IMR-90 (cell line): ENCODE results near the gene FGA. TPM values are rescaled to one million over a fixed set of nuclear protein-coding genes. Genes with fewer than 3 reads are reported as not detected.

Experiments used
- ATAC-seq: fragments of 200-7000 bp; cut with Tn5 transposase; 2 replicates; pipeline ENCODE4 v1.9.1; 2020; ENCODE audit warnings: low read depth, mild to moderate bottlenecking, moderate library complexity
- BruUV-seq: library from RNA; stranded (reverse); fragments of 400-500 nt; replicated peaks from 2 replicates; lab custom pipeline; 2021; lab: Mats Ljungman, UMichigan
- CTCF ChIA-PET: fragments of 300-600 bp; formaldehyde crosslinking; extraction: SDS; loops from one replicate; lab custom pipeline; 2021; ENCODE audit warnings: antibody characterized with exemption; lab: Yijun Ruan, JAX
- POLR2A ChIA-PET: fragments of 300-600 bp; sonication (Branson Sonifier 250); formaldehyde crosslinking; loops from one replicate; lab custom pipeline; 2022; ENCODE audit warnings: antibody characterized with exemption; ENCODE audit not compliant: unreplicated experiment; lab: Charles Lee
- DNase-seq: peaks from one replicate; pipeline ENCODE4 v3.0.0; 2013
- H2AFZ ChIP-seq: replicated peaks from 2 replicates; pipeline ENCODE3; 2013; ENCODE audit warnings: low read length, mild to moderate bottlenecking; ENCODE audit not compliant: poor library complexity
- H2AK5ac ChIP-seq: 2 replicates; pipeline ENCODE4 v1.6.1; 2013; ENCODE audit warnings: low read depth, low read length, inconsistent platforms
- H2AK9ac ChIP-seq: replicated peaks from 2 replicates; pipeline ENCODE3; 2013; ENCODE audit warnings: mild to moderate bottlenecking, low read depth, low read length, moderate library complexity; ENCODE audit not compliant: poor library complexity
- H2BK120ac ChIP-seq: 2 replicates; pipeline ENCODE4 v1.6.1; 2013; ENCODE audit warnings: low read depth, low read length, inconsistent platforms
- H2BK15ac ChIP-seq: 3 replicates; pipeline ENCODE4 v1.6.1; 2013; ENCODE audit warnings: low read depth, low read length, inconsistent platforms
- H2BK20ac ChIP-seq: 2 replicates; pipeline ENCODE4 v1.6.1; 2013; ENCODE audit warnings: low read depth, mild to moderate bottlenecking, inconsistent platforms, low read length, moderate library complexity
- H2BK5ac ChIP-seq: 2 replicates; pipeline ENCODE4 v1.6.1; 2013; ENCODE audit warnings: mild to moderate bottlenecking, low read depth, low read length, inconsistent platforms; ENCODE audit not compliant: poor library complexity, severe bottlenecking
- H3K14ac ChIP-seq: replicated peaks from 2 replicates; pipeline ENCODE4 v1.6.1; 2013; ENCODE audit warnings: low read depth, low read length, inconsistent platforms
- H3K18ac ChIP-seq: 2 replicates; pipeline ENCODE4 v1.6.1; 2013; ENCODE audit warnings: low read depth, low read length, control low read depth
- H3K23ac ChIP-seq: 2 replicates; pipeline ENCODE4 v1.6.1; 2013; ENCODE audit warnings: low read depth, low read length, inconsistent platforms
- H3K27ac ChIP-seq: 2 replicates; pipeline ENCODE4 v1.5.1; 2013; ENCODE audit warnings: mild to moderate bottlenecking, control low read depth, low read length; ENCODE audit not compliant: insufficient read depth
- H3K27me3 ChIP-seq: 2 replicates; pipeline ENCODE4 v1.6.1; 2013; ENCODE audit warnings: low read length; ENCODE audit not compliant: control insufficient read depth, insufficient read depth
- H3K36me3 ChIP-seq: 2 replicates; pipeline ENCODE4 v1.6.1; 2013; ENCODE audit warnings: low read length, mixed read lengths; ENCODE audit not compliant: control insufficient read depth, insufficient read depth
- H3K4ac ChIP-seq: 2 replicates; pipeline ENCODE4 v1.6.1; 2013; ENCODE audit warnings: low read depth, low read length, inconsistent platforms
- H3K4me1 ChIP-seq: 2 replicates; pipeline ENCODE4 v1.6.1; 2013; ENCODE audit warnings: low read length, mixed read lengths; ENCODE audit not compliant: control insufficient read depth, insufficient read depth
- H3K4me2 ChIP-seq: 2 replicates; pipeline ENCODE4 v1.6.1; 2013; ENCODE audit warnings: low read depth, mild to moderate bottlenecking, control low read depth, low read length, moderate library complexity
- H3K4me3 ChIP-seq: 2 replicates; pipeline ENCODE4 v1.5.1; 2013; ENCODE audit warnings: low read depth, mild to moderate bottlenecking, control low read depth, low read length, moderate library complexity; ENCODE audit not compliant: insufficient read depth
- H3K56ac ChIP-seq: 2 replicates; pipeline ENCODE4 v1.6.1; 2013; ENCODE audit warnings: low read length, inconsistent platforms; ENCODE audit not compliant: insufficient read depth; ENCODE audit errors: extremely low read depth
- H3K79me1 ChIP-seq, 2 experiments: 2 replicates each; pipeline ENCODE4 v1.6.1; 2013; ENCODE audit warnings: low read length in 2 of 2, inconsistent platforms in 1 of 2, low read depth in 1 of 2
- H3K9ac ChIP-seq: 2 replicates; pipeline ENCODE4 v1.6.1; 2013; ENCODE audit warnings: low read depth, low read length, control low read depth
- H3K9me1 ChIP-seq: 2 replicates; pipeline ENCODE4 v1.6.1; 2013; ENCODE audit warnings: low read length, inconsistent platforms; ENCODE audit not compliant: insufficient read depth
- H3K9me3 ChIP-seq: 2 replicates; pipeline ENCODE4 v1.6.1; 2013; ENCODE audit warnings: low read length; ENCODE audit not compliant: control insufficient read depth, insufficient read depth
- H4K20me1 ChIP-seq: 2 replicates; pipeline ENCODE4 v1.6.1; 2013; ENCODE audit warnings: low read length, inconsistent platforms; ENCODE audit not compliant: insufficient read depth
- H4K5ac ChIP-seq: 2 replicates; pipeline ENCODE4 v1.6.1; 2013; ENCODE audit warnings: mild to moderate bottlenecking, low read depth, low read length, control low read depth
- H4K8ac ChIP-seq, 2 experiments: 2 replicates each; pipeline ENCODE4 v1.6.1; 2013; ENCODE audit warnings: low read depth in 2 of 2, low read length in 2 of 2, control low read depth in 1 of 2, inconsistent platforms in 1 of 2
- H4K91ac ChIP-seq: 2 replicates; pipeline ENCODE4 v1.6.1; 2013; ENCODE audit warnings: low read depth, low read length, inconsistent platforms; ENCODE audit not compliant: insufficient read depth
- BHLHE40 ChIP-seq: fragments of 150-350 bp; IDR thresholded peaks from 2 replicates; pipeline ENCODE4 v1.6.1; 2016; ENCODE audit warnings: mild to moderate bottlenecking, low read depth, low read length
- CEBPB ChIP-seq: IDR thresholded peaks from 2 replicates; pipeline ENCODE4 v1.6.1; 2012; ENCODE audit warnings: low read depth, low read length, improper control_type of control experiment
- CHD1 ChIP-seq: IDR thresholded peaks from 2 replicates; pipeline ENCODE4 v1.6.1; 2012; ENCODE audit warnings: low read depth, low read length, improper control_type of control experiment
- FOS ChIP-seq: fragments of 150-350 bp; IDR thresholded peaks from 2 replicates; pipeline ENCODE4 v1.6.1; 2016; ENCODE audit warnings: low read depth, low read length
- MAFK ChIP-seq: IDR thresholded peaks from 2 replicates; pipeline ENCODE4 v1.6.1; 2012; ENCODE audit warnings: low read depth, low read length, improper control_type of control experiment
- MAZ ChIP-seq: IDR thresholded peaks from 2 replicates; pipeline ENCODE4 v1.6.1; 2012; ENCODE audit warnings: low read depth, mild to moderate bottlenecking, low read length, improper control_type of control experiment, moderate library complexity, borderline replicate concordance
- MXI1 ChIP-seq: IDR thresholded peaks from 2 replicates; pipeline ENCODE4 v1.6.1; 2012; ENCODE audit warnings: low read depth, mild to moderate bottlenecking, low read length, moderate library complexity, borderline replicate concordance
- NFE2L2 ChIP-seq: fragments of 150-350 bp; IDR thresholded peaks from 2 replicates; pipeline ENCODE4 v1.6.1; 2016; ENCODE audit warnings: low read depth, mild to moderate bottlenecking, low read length
- POLR2A ChIP-seq: IDR thresholded peaks from 2 replicates; pipeline ENCODE4 v1.6.1; 2012; ENCODE audit warnings: mild to moderate bottlenecking, low read depth, low read length
- RAD21 ChIP-seq: IDR thresholded peaks from 2 replicates; pipeline ENCODE4 v1.6.1; 2012; ENCODE audit warnings: low read length, improper control_type of control experiment
- RCOR1 ChIP-seq: IDR thresholded peaks from 2 replicates; pipeline ENCODE4 v1.6.1; 2012; ENCODE audit warnings: mild to moderate bottlenecking, low read length, improper control_type of control experiment; ENCODE audit not compliant: insufficient replicate concordance
- RFX5 ChIP-seq: IDR thresholded peaks from 2 replicates; pipeline ENCODE4 v1.8.0; 2012; ENCODE audit warnings: low read depth, mild to moderate bottlenecking, low read length, moderate library complexity
- SMC3 ChIP-seq: fragments of 150-350 bp; IDR thresholded peaks from 2 replicates; pipeline ENCODE4 v1.6.1; 2016; ENCODE audit warnings: low read depth, mild to moderate bottlenecking, antibody characterized with exemption, low read length, moderate library complexity
- WGBS, 2 experiments: methylation state at CpG; one replicate each; pipeline versions ENCODE4 v1.1.5 to v1.1.7; 2013; ENCODE audit warnings: missing lambda C conversion rate in 2 of 2; ENCODE audit not compliant: insufficient read length in 1 of 2; ENCODE audit errors: extremely low coverage in 2 of 2; 5-methylcytosine and 5-hydroxymethylcytosine counted together
- dilution Hi-C: fragments of 300-500 bp; cut with HindIII; formaldehyde crosslinking; loops from one replicate; pipeline ENCODE4 v1.14.3; 2018; ENCODE audit warnings: low sequenced_read_pairs; ENCODE audit not compliant: unreplicated experiment
- in situ Hi-C: fragments of 300-500 bp; cut with MboI; formaldehyde crosslinking; loops from 3 replicates; pipeline ENCODE4 v1.14.3; 2019; ENCODE audit warnings: low sequenced_read_pairs, inconsistent platforms, mixed read lengths
- intact Hi-C: fragments of 100-400 bp; cut with micrococcal nuclease; formaldehyde crosslinking; loops from 2 replicates; pipeline ENCODE4 v1.10.0; 2022
- polyA plus RNA-seq, 3 experiments: library from polyadenylated mRNA; depleted of rRNA; stranded (reverse); fragments of >200 nt; gene quantifications; 2 replicates each; pipeline ENCODE4 v1.2.3, GENCODE V29; 2012; ENCODE audit warnings: low replicate concordance in 1 of 3
- total RNA-seq: library from RNA; depleted of rRNA; stranded (reverse); fragments of >200 nt; gene quantifications from 2 replicates; pipeline ENCODE4 v1.2.3, GENCODE V29; 2012
- TF ChIP-seq, protein P1 (sequence below): fragments of 150-350 bp; IDR thresholded peaks from 2 replicates; pipeline ENCODE4 v1.6.1; 2016; ENCODE audit warnings: low read depth, mild to moderate bottlenecking, low read length, moderate library complexity, borderline replicate concordance
- TF ChIP-seq, protein P2 (sequence below): conservative IDR thresholded peaks from 2 replicates; pipeline ENCODE4 v1.5.1; 2012; ENCODE audit warnings: mild to moderate bottlenecking, low read depth, low read length, improper control_type of control experiment
- TF ChIP-seq, protein P3 (sequence below): fragments of 150-350 bp; IDR thresholded peaks from 2 replicates; pipeline ENCODE4 v1.6.1; 2017; ENCODE audit warnings: mild to moderate bottlenecking, antibody characterized with exemption, low read length, low read depth

FGA gene
- total and polyA plus RNA-seq, 2 of the 4 experiments (the other 2 are of a cell fraction): not detected

DNA sequence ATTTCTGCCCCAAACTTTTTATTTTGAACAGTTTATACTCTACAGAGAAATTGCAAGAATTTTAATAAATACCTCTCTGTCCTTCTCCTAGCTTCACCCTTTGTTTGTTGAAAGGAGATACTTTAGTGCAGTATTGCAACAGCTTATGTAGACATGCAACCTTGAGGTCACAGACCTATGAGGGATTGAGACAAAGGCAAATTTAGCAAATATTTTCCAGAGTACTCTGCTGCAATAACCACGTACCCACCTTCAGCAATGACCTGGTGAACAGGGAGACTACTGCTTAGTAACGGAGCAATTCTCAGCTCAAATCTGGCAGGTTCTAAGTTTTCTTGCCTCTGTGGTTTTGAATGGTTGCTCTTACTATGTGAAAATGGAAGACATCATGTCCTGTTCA, 13.2 kb downstream of the FGA start:
- no TSS peak for BruUV-seq
- no peak overlapping the region for H2AK9ac ChIP-seq
- no peak overlapping the region for H4K8ac ChIP-seq
- dilution Hi-C loops: no loop called here
- ChIA-PET POLR2A (no interaction called here), CTCF (no interaction called here)
- H4K5ac ChIP-seq: no peak overlapping the region
- no peak overlapping the region for H3K18ac ChIP-seq
- DNase-seq (no peak), ATAC-seq (no peak)
- WGBS, 2 experiments: no CpG with 5 or more reads among the region's 2 CpGs
- no peak overlapping the region for H3K27ac ChIP-seq
- no peaks in the 10 kb centered on the region for H3K4me1 ChIP-seq
- H2BK20ac ChIP-seq: no peak overlapping the region
- H3K79me1 ChIP-seq: no peaks in the 10 kb centered on the region
- H3K4me3 ChIP-seq: no peak overlapping the region
- H3K56ac ChIP-seq: no peak overlapping the region
- H3K9me3 ChIP-seq: no peaks in the 10 kb centered on the region
- no peak overlapping the region for H3K23ac ChIP-seq
- no peak overlapping the region for H3K4me2 ChIP-seq
- no peaks in the 10 kb centered on the region for H3K9me1 ChIP-seq
- no peak overlapping the region for H3K9ac ChIP-seq
- no peak overlapping the region for H2BK15ac ChIP-seq
- intact Hi-C loops: no loop called here
- no peak overlapping the region for H2AFZ ChIP-seq
- no peak overlapping the region for H2AK5ac ChIP-seq
- no peak overlapping the region for H2BK120ac ChIP-seq
- no peak overlapping the region for H2BK5ac ChIP-seq
- no peaks in the 10 kb centered on the region; the same call in 1 of the 2 replicates for H3K27me3 ChIP-seq
- H3K4ac ChIP-seq: no peak overlapping the region
- H4K20me1 ChIP-seq: no peaks in the 10 kb centered on the region
- H3K36me3 ChIP-seq: no peaks in the 10 kb centered on the region
- no peak for TF ChIP-seq CHD1
- TF ChIP-seq, protein P1, sequence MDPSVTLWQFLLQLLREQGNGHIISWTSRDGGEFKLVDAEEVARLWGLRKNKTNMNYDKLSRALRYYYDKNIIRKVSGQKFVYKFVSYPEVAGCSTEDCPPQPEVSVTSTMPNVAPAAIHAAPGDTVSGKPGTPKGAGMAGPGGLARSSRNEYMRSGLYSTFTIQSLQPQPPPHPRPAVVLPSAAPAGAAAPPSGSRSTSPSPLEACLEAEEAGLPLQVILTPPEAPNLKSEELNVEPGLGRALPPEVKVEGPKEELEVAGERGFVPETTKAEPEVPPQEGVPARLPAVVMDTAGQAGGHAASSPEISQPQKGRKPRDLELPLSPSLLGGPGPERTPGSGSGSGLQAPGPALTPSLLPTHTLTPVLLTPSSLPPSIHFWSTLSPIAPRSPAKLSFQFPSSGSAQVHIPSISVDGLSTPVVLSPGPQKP: no peak
- no peak for TF ChIP-seq RFX5
- TF ChIP-seq, protein P2, sequence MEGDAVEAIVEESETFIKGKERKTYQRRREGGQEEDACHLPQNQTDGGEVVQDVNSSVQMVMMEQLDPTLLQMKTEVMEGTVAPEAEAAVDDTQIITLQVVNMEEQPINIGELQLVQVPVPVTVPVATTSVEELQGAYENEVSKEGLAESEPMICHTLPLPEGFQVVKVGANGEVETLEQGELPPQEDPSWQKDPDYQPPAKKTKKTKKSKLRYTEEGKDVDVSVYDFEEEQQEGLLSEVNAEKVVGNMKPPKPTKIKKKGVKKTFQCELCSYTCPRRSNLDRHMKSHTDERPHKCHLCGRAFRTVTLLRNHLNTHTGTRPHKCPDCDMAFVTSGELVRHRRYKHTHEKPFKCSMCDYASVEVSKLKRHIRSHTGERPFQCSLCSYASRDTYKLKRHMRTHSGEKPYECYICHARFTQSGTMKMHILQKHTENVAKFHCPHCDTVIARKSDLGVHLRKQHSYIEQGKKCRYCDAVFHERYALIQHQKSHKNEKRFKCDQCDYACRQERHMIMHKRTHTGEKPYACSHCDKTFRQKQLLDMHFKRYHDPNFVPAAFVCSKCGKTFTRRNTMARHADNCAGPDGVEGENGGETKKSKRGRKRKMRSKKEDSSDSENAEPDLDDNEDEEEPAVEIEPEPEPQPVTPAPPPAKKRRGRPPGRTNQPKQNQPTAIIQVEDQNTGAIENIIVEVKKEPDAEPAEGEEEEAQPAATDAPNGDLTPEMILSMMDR: no peak
- no peak for TF ChIP-seq RAD21
- TF ChIP-seq BHLHE40: no peak
- TF ChIP-seq RCOR1: no peak
- TF ChIP-seq, protein P3, sequence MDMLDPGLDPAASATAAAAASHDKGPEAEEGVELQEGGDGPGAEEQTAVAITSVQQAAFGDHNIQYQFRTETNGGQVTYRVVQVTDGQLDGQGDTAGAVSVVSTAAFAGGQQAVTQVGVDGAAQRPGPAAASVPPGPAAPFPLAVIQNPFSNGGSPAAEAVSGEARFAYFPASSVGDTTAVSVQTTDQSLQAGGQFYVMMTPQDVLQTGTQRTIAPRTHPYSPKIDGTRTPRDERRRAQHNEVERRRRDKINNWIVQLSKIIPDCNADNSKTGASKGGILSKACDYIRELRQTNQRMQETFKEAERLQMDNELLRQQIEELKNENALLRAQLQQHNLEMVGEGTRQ: no peak
- no peak for TF ChIP-seq POLR2A
- no peak for TF ChIP-seq FOS
- TF ChIP-seq NFE2L2: no peak
- no peak for TF ChIP-seq MAZ
- TF ChIP-seq MAFK: no peak
- TF ChIP-seq SMC3: no peak
- TF ChIP-seq MXI1: no peak
- no peak for TF ChIP-seq CEBPB
- H4K91ac ChIP-seq: no peak overlapping the region
- in situ Hi-C loops: no loop called here
- no peak overlapping the region for H3K14ac ChIP-seq
